Naive thymus-derived CD4-positive, alpha-beta T cell (primary cell): ENCODE data around the gene WDR70. TPM values are rescaled to one million over a fixed set of nuclear protein-coding genes. Genes with fewer than 3 reads are reported as not detected.

Experiments used
- ATAC-seq: fragments of 150-1000 bp; cut with Tn5 transposase; 2 replicates; pipeline ENCODE4 v1.10.0; 2021; ENCODE audit warnings: mild to moderate bottlenecking, moderate library complexity
- CTCF ChIA-PET: fragments of 350-600 bp; sonication (Branson Sonifier 250); formaldehyde crosslinking; loops from one replicate; lab custom pipeline; 2021; ENCODE audit warnings: antibody characterized with exemption; lab: Charles Lee
- POLR2A ChIA-PET: fragments of 350-600 bp; sonication (Branson Sonifier 250); formaldehyde crosslinking; loops from one replicate; lab custom pipeline; 2021; ENCODE audit warnings: antibody characterized with exemption, inconsistent platforms; lab: Charles Lee
- DNase-seq, 9 donors: peaks; one replicate each; pipeline versions ENCODE4 v3.0.0 to v3.0.0-alpha.2; 2020 to 2022; ENCODE audit warnings: mixed read lengths in 1 of 9
- H3K27ac ChIP-seq: one replicate; pipeline ENCODE4 v1.7.0; 2013; ENCODE audit warnings: mild to moderate bottlenecking, low read depth, low read length, moderate library complexity
- H3K27me3 ChIP-seq, 2 donors: one replicate each; pipeline ENCODE4 v1.7.0; 2013; ENCODE audit warnings: low read length in 2 of 2, mild to moderate bottlenecking in 2 of 2, moderate library complexity in 2 of 2; ENCODE audit not compliant: control insufficient read depth in 2 of 2, insufficient read depth in 2 of 2
- H3K36me3 ChIP-seq, 3 experiments: 1 replicate in 2 of 3; 2 replicates in 1 of 3; pipeline ENCODE4 v1.7.0; 2013; ENCODE audit warnings: low read length in 3 of 3, mild to moderate bottlenecking in 3 of 3, moderate library complexity in 1 of 3; ENCODE audit not compliant: insufficient read depth in 3 of 3, control insufficient read depth in 2 of 3
- H3K4me1 ChIP-seq, 2 donors: one replicate each; pipeline ENCODE4 v1.7.0; 2013; ENCODE audit warnings: low read length in 2 of 2, mild to moderate bottlenecking in 2 of 2, moderate library complexity in 1 of 2; ENCODE audit not compliant: control insufficient read depth in 2 of 2, insufficient read depth in 2 of 2
- H3K4me3 ChIP-seq: 2 replicates; pipeline ENCODE4 v1.7.0; 2013; ENCODE audit warnings: mild to moderate bottlenecking, low read length
- H3K9me3 ChIP-seq, 3 experiments: 1 replicate in 2 of 3; 2 replicates in 1 of 3; pipeline ENCODE4 v1.7.0; 2013; ENCODE audit warnings: low read length in 3 of 3; ENCODE audit not compliant: control insufficient read depth in 2 of 3
- H3K27ac Mint-ChIP-seq, 9 donors: one replicate each; pipeline ENCODE4 v1.8.0; 2020 to 2022; ENCODE audit warnings: mixed read lengths in 9 of 9, mild to moderate bottlenecking in 8 of 9, moderate library complexity in 5 of 9, inconsistent platforms in 2 of 9
- H3K27me3 Mint-ChIP-seq, 5 donors: one replicate each; pipeline ENCODE4 v1.8.0; 2021 to 2022; ENCODE audit warnings: mixed read lengths in 5 of 5, mild to moderate bottlenecking in 1 of 5
- H3K36me3 Mint-ChIP-seq, 5 donors: one replicate each; pipeline ENCODE4 v1.8.0; 2020 to 2022; ENCODE audit warnings: mixed read lengths in 5 of 5, mild to moderate bottlenecking in 3 of 5, inconsistent platforms in 1 of 5
- H3K4me1 Mint-ChIP-seq, 7 donors: one replicate each; pipeline ENCODE4 v1.8.0; 2020 to 2022; ENCODE audit warnings: mixed read lengths in 7 of 7, mild to moderate bottlenecking in 3 of 7, inconsistent platforms in 1 of 7
- H3K4me3 Mint-ChIP-seq, 10 donors: one replicate each; pipeline ENCODE4 v1.8.0; 2020 to 2022; ENCODE audit warnings: mild to moderate bottlenecking in 10 of 10, mixed read lengths in 10 of 10, moderate library complexity in 6 of 10, inconsistent platforms in 2 of 10
- H3K9me3 Mint-ChIP-seq, 11 donors: one replicate each; pipeline ENCODE4 v1.8.0; 2020 to 2022; ENCODE audit warnings: mixed read lengths in 11 of 11, mild to moderate bottlenecking in 4 of 11, inconsistent platforms in 1 of 11, moderate library complexity in 1 of 11
- intact Hi-C, 2 donors: fragments of 100-400 bp; cut with micrococcal nuclease; formaldehyde crosslinking; loops; one replicate each; pipeline ENCODE4 v1.15.1; 2023
- polyA plus RNA-seq, 2 donors: library from polyadenylated mRNA; unstranded; fragments of 300-500 nt; fragmentation: Illumina TruSeq; gene quantifications; one replicate each; pipeline ENCODE4 v1.2.3, GENCODE V29; 2021
- total RNA-seq, 6 experiments: library from RNA in 5 of 6; stranded (reverse) in 5 of 6; gene quantifications; 1 replicate in 5 of 6; 2 replicates in 1 of 6; pipeline ENCODE4 v1.2.3 and lab custom pipeline; 2021 to 2026

Gene WDR70
- total and polyA plus RNA-seq, 7 experiments from 2014 or later: 17.7 to 41.4 (median 38.8) TPM

- Histone ChIP-seq H3K9me3 (peaks cover 0 to 4% (median 0%) of the 10 kb centered on the region in 3 experiments), H3K4me3 (no peak overlapping the region), H3K27ac (no peak overlapping the region), H3K36me3 (peaks cover 0 to 6% (median 5%) of the 10 kb centered on the region in 3 experiments), H3K27me3 (no peaks in the 10 kb centered on the region), H3K4me1 (no peaks in the 10 kb centered on the region)
- Mint-ChIP-seq H3K27ac (no peak overlapping the region), H3K4me3 (no peak overlapping the region), H3K27me3 (no peaks in the 10 kb centered on the region), H3K36me3 (peaks cover 11 to 61% (median 57%) of the 10 kb centered on the region in 5 donors), H3K4me1 (no peaks in the 10 kb centered on the region), H3K9me3 (peaks cover 0 to 23% (median 9%) of the 10 kb centered on the region in 11 donors)
- CTCF ChIA-PET: no interaction called here
- POLR2A ChIA-PET: no interaction called here
- intact Hi-C loops: no loop called here
- DNase-seq (no peak), ATAC-seq (no peak)
These were observed 376.5 kb downstream of the WDR70 start for GRCh38 chr5:37755581-37755980.

- H3K4me3 ChIP-seq: no peak overlapping the region
These were observed 377.1 kb downstream of the WDR70 start for GRCh38 chr5:37756248-37756647.

GRCh38 chr5:37757980-37758582 lies 379.0 kb downstream of the WDR70 start:
- no peak overlapping the region for H3K27ac Mint-ChIP-seq

More at GRCh38 chr5:37756248-37756647, 377.1 kb downstream of the WDR70 start:
- Histone ChIP-seq H3K27ac (no peak overlapping the region), H3K4me1 (no peaks in the 10 kb centered on the region), H3K9me3 (peaks cover 0 to 4% (median 0%) of the 10 kb centered on the region in 3 experiments), H3K36me3 (peaks cover 0 to 6% (median 5%) of the 10 kb centered on the region in 3 experiments), H3K27me3 (no peaks in the 10 kb centered on the region)
- peaks cover 0 to 23% (median 9%) of the 10 kb centered on the region in 11 donors for H3K9me3 Mint-ChIP-seq
- ChIA-PET CTCF (no interaction called here), POLR2A (no interaction called here)
- H3K36me3 Mint-ChIP-seq: peaks cover 9 to 55% (median 50%) of the 10 kb centered on the region in 5 donors
- H3K4me1 Mint-ChIP-seq: no peaks in the 10 kb centered on the region
- intact Hi-C loops: no loop called here
- DNase-seq (no peak), ATAC-seq (no peak)
- no peak overlapping the region for H3K27ac Mint-ChIP-seq
- H3K4me3 Mint-ChIP-seq: no peak overlapping the region
- H3K27me3 Mint-ChIP-seq: no peaks in the 10 kb centered on the region

GRCh38 chr5:37767251-37767650 lies 388.1 kb downstream of the WDR70 start:
- Mint-ChIP-seq H3K36me3 (peaks cover 0 to 6% (median 0%) of the 10 kb centered on the region in 5 donors), H3K27me3 (peaks cover 0 to 8% (median 5%) of the 10 kb centered on the region in 5 donors), H3K4me3 (no peak overlapping the region), H3K9me3 (peaks cover 0 to 6% (median 0%) of the 10 kb centered on the region in 11 donors), H3K4me1 (no peaks in the 10 kb centered on the region), H3K27ac (no peak overlapping the region)
- H3K4me3 ChIP-seq: no peak overlapping the region
- POLR2A ChIA-PET: no interaction called here
- H3K27me3 ChIP-seq: no peaks in the 10 kb centered on the region
- no peak overlapping the region for H3K27ac ChIP-seq
- CTCF ChIA-PET: no interaction called here
- intact Hi-C loops: no loop called here
- DNase-seq (no peak), ATAC-seq (no peak)
- H3K9me3 ChIP-seq: no peaks in the 10 kb centered on the region
- no peaks in the 10 kb centered on the region for H3K4me1 ChIP-seq
- H3K36me3 ChIP-seq: no peaks in the 10 kb centered on the region

More at GRCh38 chr5:37757980-37758582, 379.0 kb downstream of the WDR70 start:
- Histone ChIP-seq H3K27me3 (no peaks in the 10 kb centered on the region), H3K27ac (no peak overlapping the region), H3K4me3 (no peak overlapping the region), H3K36me3 (peaks cover 0 to 5% (median 0%) of the 10 kb centered on the region in 3 experiments), H3K9me3 (peaks cover 0 to 4% (median 0%) of the 10 kb centered on the region in 3 experiments), H3K4me1 (no peaks in the 10 kb centered on the region)
- Mint-ChIP-seq H3K27me3 (no peaks in the 10 kb centered on the region), H3K4me1 (no peaks in the 10 kb centered on the region), H3K9me3 (peaks cover 0 to 23% (median 9%) of the 10 kb centered on the region in 11 donors), H3K36me3 (peaks cover 9 to 37% (median 33%) of the 10 kb centered on the region in 5 donors), H3K4me3 (no peak overlapping the region)
- DNase-seq (no peak), ATAC-seq (no peak)
- ChIA-PET POLR2A (no interaction called here), CTCF (no interaction called here)
- intact Hi-C loops: no loop called here

DNA sequence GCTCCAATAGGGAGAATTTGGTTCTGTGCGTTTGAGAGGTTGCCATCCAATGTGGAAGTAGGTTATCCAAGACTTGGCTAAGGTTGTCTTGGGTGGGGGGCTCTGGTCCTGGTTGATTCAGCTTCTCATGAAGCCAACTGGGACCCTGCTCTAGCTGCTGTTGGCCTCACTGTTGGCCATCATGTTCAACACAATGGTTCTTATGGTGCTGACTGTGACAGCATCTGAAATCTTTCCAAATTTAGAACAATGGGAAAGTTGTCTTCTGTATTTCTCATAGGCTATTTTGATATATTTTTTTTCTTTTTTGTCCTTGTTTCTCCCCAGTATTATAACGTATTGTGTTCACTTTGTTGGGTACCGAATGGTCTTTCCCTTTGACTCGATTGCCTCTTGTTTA lies 388.8 kb downstream of the WDR70 start:
- intact Hi-C loops: no loop called here
- ATAC-seq (no peak), DNase-seq (no peak)
- H3K27me3 ChIP-seq: no peaks in the 10 kb centered on the region
- no peaks in the 10 kb centered on the region for H3K9me3 ChIP-seq
- H3K4me3 Mint-ChIP-seq: no peak overlapping the region
- POLR2A ChIA-PET: no interaction called here
- H3K27me3 Mint-ChIP-seq: peaks cover 0 to 8% (median 5%) of the 10 kb centered on the region in 5 donors
- no peak overlapping the region for H3K27ac Mint-ChIP-seq
- H3K4me3 ChIP-seq: no peak overlapping the region
- no peaks in the 10 kb centered on the region for H3K4me1 ChIP-seq
- CTCF ChIA-PET: no interaction called here
- H3K36me3 Mint-ChIP-seq: peaks cover 0 to 6% (median 0%) of the 10 kb centered on the region in 5 donors
- H3K4me1 Mint-ChIP-seq: no peaks in the 10 kb centered on the region
- H3K27ac ChIP-seq: no peak overlapping the region
- H3K36me3 ChIP-seq: no peaks in the 10 kb centered on the region
- peaks cover 0 to 6% (median 2%) of the 10 kb centered on the region in 11 donors for H3K9me3 Mint-ChIP-seq

DNA sequence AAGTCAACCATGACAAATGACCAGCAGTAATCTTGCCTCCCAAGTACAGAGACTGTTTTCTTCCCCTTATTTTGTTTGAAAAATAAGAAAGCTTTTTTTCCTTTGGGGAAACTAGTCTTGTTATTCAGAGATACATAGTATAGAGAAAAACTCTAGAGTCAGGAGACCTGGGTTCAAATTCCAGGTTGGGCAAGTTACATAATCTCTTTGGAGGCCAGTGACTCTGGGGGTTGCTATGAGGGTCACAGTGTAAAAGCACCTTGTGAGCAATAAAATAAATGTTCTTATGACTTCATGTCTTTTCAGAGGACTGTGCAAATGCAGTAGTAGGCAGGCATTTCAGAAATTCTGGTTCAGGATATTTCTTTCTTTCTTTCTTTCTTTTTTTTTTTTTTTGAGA lies 389.3 kb downstream of the WDR70 start:
- ChIA-PET POLR2A (no interaction called here), CTCF (no interaction called here)
- no peaks in the 10 kb centered on the region for H3K4me1 Mint-ChIP-seq
- intact Hi-C loops: no loop called here
- Histone ChIP-seq H3K9me3 (no peaks in the 10 kb centered on the region), H3K4me3 (no peak overlapping the region), H3K27ac (no peak overlapping the region), H3K4me1 (no peaks in the 10 kb centered on the region), H3K27me3 (no peaks in the 10 kb centered on the region), H3K36me3 (no peaks in the 10 kb centered on the region)
- no peak overlapping the region for H3K4me3 Mint-ChIP-seq
- H3K27ac Mint-ChIP-seq: no peak overlapping the region
- H3K9me3 Mint-ChIP-seq: peaks cover 0 to 10% (median 4%) of the 10 kb centered on the region in 11 donors
- no peak for ATAC-seq
- H3K27me3 Mint-ChIP-seq: peaks cover 0 to 8% (median 5%) of the 10 kb centered on the region in 5 donors
- H3K36me3 Mint-ChIP-seq: peaks cover 0 to 5% (median 0%) of the 10 kb centered on the region in 5 donors
- DNase-seq: no peak

GRCh38 chr5:37769108-37769507 lies 390.0 kb downstream of the WDR70 start:
- CTCF ChIA-PET: no interaction called here
- Histone ChIP-seq H3K9me3 (no peaks in the 10 kb centered on the region), H3K27ac (no peak overlapping the region), H3K36me3 (no peaks in the 10 kb centered on the region), H3K4me3 (no peak overlapping the region), H3K4me1 (no peaks in the 10 kb centered on the region), H3K27me3 (no peaks in the 10 kb centered on the region)
- DNase-seq (no peak), ATAC-seq (no peak)
- peaks cover 0 to 5% (median 0%) of the 10 kb centered on the region in 5 donors for H3K36me3 Mint-ChIP-seq
- peaks cover 0 to 16% (median 6%) of the 10 kb centered on the region in 11 donors for H3K9me3 Mint-ChIP-seq
- POLR2A ChIA-PET: no interaction called here
- peaks cover 0 to 8% (median 5%) of the 10 kb centered on the region in 5 donors for H3K27me3 Mint-ChIP-seq
- H3K27ac Mint-ChIP-seq: no peak overlapping the region
- no peak overlapping the region for H3K4me3 Mint-ChIP-seq
- no peaks in the 10 kb centered on the region for H3K4me1 Mint-ChIP-seq
- intact Hi-C loops: no loop called here
